Activated T-cell treated with anti-CD3 and anti-CD28 coated beads for 1 hour (primary cell): Measurements from ENCODE around the gene CLBA1.

Source experiments
- DNase-seq: peaks from one replicate; pipeline ENCODE4 v3.0.0-alpha.2; 2020; ENCODE audit warnings: low read depth

CLBA1 gene

DNA sequence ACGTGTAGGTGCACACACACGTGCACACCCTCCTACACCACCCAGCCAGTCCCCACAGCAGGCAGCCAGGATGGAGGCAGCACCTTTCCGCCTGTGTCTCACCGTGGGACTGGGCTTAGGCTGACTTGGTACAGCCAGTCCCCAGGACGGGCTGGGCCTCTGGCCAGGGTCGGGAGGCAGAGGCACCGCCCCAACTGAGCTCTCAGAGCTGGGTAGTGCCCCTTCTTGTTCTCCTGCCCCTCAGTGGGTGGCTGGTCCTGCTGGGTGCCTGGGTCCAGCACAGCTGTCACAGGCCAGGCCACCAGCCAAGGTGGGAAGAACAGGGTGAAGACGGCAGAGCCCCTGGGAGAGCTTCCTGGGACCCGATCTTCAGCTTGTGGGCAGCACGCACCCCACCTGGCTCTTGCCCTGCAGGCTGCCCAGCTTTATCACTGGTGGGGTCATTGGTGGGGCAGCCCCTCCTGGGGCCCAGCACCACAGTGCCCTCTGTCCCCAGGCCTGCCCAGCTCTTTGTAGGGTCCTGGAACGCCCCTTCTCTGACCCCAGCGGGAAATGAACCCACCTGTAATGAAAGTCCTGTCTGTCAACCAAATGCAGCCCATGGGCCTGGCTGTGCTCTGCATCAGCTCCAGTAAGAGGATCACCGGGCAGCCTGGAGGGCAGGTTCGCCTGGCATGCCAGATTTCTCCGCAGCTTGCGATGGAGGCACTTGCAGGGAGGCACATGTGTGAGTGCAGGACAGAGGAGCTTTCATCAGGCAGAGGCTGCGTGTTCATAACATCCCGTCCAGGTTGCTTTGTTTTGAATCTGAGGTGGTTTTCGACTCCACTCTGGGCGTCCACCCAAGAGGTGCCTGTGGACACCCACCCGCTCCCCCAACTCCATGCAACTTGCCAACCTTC lies 20.6 kb downstream of the CLBA1 start:
- DNase-seq: no peak

DNA sequence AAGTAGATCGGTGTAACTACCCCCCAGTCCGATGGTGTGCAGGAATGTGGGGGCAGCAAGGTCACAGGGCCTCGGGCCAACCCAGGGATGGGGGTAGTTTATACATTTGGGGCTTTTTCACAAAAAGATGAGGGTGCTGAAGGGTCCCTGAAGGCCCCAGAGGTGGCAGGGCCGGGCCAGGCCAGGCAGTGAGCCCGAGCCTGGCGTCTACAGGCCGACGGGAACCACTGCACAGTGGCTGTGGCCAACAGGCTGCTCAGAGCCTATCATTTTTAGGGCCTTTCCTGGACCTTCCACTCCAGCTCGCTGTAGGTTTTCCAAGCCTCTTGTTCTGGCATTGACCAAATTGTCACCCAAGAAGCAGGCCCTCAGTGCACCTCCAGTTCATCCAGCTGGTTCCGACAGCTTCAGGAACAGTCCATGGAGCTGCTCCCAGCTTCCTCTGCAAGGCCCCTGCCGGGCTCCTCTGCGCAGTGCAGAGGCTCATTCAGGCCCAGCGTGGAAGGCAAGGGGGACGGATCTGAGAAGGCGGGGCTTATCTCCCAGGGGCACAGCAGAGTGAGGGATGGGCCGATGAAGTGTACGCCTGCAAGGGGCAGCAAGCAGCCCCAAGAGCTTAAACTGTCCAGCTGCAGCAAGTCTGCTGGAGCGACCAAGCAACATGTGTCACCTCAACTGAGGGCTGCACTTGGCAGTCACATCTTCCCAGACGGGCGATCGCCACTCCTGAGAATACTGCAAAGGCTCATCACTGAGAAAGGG lies 21.4 kb downstream of the CLBA1 start:
- no peak for DNase-seq

DNA sequence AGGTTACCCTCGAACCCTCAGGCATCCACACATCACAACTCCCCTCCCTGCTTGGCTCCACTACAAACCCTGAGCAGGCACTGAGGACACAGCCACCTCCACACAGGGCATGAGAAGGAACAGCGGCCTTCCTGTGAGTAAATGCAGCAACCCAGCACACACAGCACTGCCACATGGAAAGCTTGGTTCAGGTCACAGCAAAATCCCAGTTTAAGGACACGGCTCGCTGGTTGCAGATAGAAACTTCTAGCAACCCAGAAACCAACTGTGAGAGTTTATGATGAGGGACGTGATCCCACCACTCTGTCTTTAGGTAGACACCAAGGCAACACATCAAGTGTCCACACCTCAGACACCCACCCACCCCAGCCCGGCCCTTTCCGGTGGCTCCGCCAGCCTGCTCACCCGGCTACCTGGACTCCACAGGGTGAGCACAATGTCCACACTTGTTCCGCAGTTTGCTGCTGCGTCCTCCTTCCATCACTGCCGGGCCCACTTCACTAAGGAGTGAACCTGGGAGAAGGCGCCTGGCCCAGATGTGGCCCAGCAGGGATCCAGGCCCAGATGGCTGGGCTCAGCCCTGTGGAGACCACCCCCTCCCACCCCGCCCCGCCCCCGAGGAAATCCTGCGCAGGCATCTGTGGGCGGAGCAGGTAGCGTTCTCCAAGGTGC lies 22.1 kb downstream of the CLBA1 start:
- no peak for DNase-seq

DNA sequence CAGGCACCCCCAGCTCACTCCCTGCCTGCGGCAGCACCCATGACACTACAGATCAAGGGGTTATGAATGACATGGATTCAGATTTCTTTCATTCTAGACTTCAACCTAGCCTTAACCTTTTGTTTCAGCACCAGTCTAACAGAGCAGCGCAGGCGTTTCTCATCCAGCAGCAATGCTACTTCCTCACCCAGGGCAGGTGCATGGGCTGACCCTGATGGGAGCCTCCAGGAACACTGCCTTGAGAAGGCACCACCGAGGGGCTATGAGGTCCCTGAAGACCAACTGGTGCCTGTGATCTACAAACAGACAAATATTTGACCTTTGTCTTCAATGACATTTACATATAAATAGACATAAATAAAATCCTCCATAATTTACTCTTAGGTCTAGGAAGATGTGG lies 24.5 kb downstream of the CLBA1 start:
- no peak for DNase-seq

DNA sequence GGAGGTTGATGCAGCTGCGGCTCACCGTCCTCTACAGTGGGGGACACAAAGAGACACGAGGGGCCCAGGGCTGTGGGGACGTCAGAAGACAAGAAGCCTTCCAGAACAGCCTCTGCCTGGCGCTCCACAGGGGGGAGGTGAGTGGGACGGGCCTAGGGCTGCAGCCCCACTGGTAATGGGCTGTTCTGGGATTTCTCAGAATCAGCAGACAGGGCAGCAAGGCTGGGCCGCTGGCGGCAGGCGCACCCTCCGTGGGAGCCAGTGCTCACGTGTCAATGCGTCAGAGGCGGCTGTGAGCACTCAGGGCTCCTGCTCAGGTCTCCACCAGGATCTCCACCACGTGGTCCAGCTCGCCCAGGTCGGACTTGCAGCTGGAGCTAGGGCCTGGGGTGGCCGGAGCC lies 25.3 kb downstream of the CLBA1 start:
- no peak for DNase-seq

DNA sequence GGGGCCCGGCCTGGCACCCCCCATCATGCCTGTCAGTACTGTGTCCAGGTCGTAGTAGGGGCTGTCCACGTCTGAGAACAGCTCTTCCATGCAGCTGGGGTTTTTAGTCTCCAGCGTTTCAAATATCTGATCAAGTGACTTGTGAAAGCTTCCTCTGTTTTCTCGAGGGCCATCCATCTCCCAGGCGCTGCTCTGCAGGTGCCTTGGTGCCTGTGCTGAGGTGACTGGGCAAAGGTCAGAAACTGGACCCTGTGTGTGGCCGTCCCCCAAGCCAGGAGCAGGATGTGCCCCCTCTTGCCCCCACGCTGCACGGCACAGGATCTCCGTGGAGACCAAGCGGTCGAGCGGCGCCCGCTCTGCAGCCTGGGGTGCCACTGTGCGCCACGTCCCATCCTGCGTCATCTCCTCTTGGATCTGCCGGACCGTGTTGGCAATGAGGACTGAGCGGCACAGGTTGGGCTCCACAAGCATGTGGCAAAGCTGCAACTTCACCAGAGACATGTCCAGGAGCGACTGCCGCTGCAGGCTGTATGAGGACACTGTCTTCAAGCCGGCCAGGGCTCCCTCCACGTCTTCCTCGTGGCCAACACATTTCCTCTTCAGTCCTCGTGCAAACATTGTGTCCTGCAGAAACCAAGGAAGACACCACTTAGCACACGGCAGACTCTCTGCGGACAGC lies 25.9 kb downstream of the CLBA1 start:
- DNase-seq: no peak

DNA sequence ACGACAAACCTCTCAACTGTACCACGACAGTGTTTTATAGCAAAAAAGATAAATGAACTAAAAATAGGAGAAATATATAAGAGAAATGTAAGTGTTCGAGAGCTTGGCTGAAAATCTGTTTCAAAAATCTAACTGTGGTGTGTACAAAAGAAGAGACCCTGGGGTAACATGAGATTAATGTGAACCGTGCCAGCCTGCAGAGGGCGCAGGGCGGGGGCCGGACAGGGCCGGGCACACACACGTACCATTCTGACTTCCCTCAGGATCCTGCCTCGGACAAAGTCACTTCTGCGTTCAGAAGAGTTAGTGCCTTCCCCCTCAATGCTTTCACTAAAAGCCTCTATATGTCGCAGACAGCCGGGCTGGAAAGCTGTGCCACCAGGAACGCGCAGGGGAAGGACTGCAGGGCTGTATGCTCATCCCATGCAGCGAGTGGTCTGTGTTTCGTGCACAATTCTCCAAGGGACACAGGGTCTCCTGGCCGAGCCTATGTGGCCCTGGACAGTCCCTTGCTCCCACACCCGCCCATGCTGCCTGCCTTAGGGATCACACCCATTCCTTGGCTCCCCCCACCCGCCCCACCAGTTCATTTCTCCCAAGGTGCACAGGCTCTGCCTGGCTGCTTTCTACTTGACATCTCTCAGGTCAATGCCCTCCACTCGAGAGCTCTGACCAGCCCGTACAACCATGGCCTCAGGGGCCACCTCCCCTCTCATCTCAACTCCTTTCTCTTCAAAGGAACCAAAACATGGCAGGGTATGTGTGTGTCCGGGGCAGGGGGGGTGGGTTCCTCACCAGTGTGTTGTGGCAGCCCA lies 26.8 kb downstream of the CLBA1 start:
- no peak for DNase-seq

DNA sequence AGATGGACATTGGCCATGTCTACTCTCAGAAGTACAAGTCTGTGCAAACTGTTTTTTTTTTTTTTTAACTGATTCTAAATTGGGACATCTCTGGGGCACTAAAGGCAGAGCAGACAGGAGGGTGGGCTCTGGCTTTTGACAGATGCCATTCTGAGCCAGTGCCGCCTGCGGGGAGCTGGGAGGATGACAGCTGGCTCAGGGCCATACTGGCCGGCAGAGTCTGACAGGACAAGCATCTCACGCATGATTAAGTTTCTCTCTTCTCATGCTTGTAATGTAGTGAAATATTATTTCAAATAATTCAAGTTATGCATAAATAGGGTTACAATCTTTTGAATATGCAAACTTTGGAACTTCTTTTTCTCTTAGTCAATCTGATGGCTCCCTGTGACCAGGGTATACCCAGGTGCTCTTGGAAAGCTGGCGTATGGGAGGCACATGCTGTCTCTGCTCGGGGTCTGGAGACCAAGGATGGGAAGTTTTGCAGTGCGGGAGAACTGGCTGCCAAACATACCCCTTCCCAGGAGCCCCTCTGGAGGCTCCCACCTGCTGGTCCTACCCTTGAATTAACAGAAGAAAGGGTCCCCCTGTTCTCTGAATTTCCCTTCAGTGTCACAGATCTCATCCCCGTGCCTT lies 27.7 kb downstream of the CLBA1 start:
- no peak for DNase-seq

DNA sequence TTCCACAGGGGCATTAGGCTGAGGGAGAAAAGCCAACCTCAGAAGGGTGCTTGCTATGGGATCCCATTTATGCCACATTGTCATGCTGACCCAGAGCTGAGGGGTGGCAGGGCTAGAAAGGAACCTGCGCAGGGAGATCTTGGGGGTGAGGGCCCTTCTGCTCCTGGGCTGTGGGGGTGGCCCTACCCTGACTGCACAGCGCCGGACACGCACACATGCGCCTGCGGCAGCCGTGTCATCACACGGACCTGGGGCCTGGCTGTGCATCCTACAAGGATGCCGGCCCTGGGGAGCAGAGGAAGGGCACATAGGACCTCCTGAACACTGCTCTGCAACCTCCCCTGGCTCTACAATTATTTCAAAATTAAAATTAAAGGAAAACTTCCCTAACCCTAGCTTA lies 28.4 kb downstream of the CLBA1 start:
- no peak for DNase-seq

DNA sequence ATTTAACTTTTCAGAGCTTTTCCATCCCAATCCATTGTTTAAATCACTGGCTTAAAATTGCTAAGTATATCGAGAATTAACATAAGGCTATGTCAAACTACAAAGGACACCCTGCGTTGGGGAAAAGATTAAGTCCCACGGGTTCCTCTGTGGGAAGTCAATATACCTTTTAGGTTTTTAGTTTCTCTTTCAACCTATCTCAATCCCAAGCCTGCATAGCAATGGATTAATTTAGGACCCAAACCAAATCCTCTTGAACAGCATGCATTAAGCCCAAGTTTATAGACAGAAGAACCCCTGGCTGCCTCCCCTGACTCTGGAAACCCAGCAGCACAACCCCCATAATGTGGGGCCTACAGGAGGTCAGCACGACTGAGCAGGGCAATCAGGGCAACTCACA lies 29.0 kb downstream of the CLBA1 start:
- DNase-seq: no peak

DNA sequence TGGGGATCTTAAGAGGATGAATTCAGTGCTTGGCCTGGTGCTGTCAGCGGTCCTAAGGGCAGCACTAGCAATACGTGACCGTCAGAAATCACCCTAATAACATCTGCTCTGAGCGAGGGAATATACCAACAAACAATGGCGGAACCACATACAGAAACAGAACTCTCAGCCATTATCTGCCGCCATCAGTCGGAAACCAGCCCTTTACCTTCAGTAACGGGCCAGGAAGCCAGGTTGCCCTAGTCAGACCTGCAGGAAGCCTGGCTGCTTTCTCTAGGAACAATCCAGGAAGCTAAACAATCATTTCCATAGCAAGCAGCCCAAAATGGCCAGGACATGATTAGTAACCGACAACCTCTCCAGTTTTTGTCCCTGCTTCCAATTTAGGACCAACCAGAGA lies 29.7 kb downstream of the CLBA1 start:
- no peak for DNase-seq

DNA sequence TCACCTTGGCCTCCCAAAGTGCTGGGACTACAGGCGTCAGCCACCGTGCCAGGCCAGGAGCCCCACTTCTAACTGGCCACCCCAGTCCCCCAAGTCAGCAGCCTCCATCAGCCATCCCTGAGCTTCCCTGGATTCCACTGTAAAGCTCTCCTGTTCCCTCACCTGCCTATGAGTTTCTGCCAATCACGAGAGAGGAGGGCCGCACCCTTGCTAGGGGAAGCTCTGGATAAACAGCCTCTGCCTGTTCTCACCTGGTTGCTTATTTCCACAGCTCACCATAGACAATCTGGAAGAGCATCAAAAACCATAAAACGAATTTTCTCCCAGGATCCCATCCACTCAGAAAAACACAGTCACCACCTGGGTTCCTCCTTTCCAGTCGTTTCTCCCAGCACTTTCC lies 30.3 kb downstream of the CLBA1 start:
- DNase-seq: no peak

DNA sequence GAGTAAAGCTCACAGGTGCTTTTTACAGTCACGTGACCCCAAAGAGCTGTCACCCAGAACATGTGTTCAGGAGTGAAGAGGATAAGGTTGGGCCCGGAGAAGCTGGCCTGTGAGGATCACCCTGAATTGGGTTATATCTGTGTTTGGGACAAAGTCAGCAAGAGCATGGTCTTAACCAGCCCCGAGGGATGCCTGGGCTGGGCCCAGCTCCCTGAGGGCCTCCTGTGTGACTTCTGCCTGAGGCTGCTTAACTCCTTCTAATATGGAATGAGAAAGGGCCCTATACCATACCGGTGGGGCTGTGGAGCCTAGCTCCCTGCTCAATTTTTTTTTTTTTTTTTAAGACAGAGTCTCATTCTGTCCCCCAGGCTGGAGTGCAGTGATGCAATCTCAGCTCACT lies 32.8 kb downstream of the CLBA1 start:
- no peak for DNase-seq

DNA sequence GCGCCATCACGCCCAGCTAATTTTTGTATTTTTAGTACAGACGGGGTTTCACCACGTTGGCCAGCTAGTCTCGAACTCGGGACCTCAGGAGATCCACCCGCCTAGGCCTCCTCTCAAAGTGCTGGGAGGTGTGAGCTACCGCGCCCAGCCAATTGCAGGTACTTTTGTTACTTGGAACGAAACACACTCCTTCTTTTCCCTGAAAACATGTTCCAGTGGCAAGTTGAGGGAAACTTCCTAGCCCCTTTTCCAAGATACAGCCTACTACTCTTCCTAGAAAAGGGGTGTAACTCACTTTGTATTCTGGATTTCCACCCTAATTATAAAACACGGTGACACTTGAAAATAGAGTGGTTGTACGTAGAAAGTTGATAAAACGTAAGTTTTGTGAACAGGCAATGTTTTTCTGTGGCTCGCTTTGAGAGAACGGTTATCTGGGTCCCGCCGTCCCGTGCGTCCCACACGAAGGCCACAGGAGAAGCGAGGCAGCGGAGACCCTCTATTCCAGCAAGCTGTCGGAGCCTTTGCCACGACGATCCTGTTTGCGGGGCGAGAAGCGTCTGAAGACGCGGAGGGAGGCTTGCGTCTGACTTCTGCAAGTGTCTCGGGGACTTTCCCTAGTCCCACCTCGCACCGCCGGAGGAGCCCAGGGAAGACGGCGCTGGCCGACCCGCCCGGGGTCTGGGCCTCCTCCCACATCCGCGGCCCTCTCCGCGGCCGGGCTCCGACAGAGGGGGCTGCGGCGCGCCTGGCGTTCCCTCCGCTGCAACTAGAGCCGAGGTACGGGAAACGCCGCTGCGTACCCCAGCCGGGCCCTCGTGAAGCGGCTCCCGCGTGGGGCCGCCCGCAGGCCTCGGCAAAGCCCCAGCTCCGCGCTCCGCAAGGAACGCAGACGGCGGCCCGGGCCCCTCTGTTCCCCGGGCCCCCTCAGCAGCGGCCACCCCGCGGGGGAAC lies 34.5 kb downstream of the CLBA1 start:
- DNase-seq: peak; percentile 40

DNA sequence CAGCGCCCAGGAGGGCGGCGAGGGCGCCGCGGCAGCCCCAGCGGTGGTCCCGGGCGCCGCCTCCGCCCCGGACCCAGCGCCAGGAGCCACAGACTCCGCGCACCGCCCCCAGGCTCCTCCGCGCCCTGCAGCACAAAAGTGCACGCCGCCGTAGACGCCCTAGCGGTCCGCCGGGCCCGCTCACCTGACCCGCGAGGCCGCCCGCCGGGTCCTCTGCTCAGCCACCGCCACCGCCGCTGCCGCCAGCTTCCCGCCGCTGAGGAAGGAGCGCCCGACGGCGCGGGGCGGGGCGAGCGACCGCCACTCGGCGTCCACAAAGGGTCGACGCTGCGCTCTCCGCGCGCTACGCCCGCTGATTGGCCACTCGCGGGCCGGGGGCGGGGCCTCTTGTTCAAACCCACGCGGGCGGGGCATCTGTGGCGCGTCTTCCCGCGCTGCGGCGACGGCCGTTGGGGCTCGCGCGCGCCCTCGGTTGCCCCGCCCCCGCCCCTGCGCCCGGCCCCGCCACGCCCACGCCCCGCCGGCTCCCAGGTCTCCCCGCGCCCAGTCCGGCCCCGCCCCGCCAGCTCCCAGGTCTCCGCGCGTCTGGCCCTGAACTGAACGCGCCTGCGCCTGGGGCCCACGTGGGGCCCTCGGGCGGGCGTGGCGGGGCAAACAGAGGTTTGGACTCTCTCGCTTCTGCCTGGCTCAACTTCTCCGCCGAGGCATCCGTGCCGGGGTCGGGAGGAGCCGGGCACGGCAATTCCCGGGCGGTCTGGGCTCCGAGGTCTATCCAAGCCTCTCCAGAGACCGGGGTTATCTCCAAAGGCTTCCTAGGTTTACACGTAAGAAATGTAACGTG lies 35.4 kb downstream of the CLBA1 start, which contains the start of gene CDCA4:
TSS of gene CDCA4 (minus strand) at position 269 of the 841 bp plus-strand sequence. CDS start 9,154 bp downstream, outside the sequence.
- peak; percentile 97 for DNase-seq

DNA sequence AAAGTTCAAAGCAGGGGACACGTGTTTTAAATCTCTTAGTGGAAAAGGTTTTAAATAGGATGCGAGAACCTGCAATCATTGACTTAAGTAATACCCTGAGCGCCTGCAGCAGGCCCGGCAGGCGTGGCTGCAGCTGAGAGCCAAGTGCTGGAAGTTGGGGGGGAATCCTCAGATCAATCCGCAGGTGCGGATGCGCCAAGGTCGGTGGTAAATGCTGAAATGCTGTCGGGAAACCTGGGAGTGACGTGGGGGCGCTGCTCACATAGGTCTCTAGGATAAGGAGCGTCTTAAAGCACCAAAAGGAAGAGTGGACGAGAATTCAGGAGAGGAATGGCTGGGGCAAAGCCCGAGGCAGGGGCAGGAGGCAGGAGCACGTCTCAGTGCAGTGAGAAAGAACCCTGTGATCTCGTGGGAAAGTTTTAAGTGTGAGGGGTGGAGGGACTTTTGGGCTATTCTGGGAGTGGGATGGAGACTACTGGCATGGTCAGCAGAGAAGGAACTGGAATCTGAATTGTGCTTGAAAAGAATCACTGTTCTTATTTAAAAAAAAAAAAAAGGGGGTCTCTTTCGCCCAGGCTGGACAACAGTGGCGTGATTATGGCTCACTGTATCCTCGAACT lies 36.2 kb downstream of the CLBA1 start:
- no peak for DNase-seq

DNA sequence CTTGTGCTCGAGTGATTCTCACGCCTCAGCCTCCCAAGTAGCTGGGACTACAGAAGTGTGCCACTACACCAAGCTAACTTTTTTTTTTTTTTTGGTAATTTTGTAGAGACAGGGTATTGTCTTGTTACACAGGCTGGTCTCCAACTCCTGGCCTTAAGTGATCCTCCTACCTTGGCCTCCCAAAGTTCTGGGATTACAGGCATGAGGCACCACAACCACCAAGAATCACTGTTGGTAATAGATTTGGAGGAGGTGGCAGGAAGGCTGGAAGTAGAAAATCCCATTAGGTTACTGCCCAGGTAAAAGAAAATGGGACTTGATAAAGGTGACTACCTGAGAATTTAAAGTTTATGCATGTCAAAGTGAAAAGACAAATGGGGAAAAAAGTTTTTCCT lies 36.7 kb downstream of the CLBA1 start:
- no peak for DNase-seq

DNA sequence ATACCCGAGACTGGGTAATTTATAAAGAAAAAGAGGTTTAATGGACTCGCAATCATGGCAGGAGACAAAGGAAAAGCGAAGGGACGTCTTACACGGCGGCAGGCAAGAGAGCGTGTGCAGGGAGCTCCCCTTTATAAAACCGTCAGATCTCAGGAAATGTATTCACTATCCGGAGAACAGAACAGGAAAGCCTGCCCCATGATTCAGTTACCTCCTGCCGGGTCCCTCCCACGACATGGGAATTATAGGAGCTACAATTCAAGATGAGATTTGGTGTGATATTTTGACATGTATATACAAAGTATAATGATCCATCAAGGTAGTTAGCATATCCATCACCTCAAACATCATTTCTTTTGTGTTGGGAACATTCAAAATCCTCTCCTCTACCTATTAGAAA lies 37.6 kb downstream of the CLBA1 start:
- no peak for DNase-seq
